Uterus (tissue), 2 donors: ENCODE results near the gene KRT4.

ENCODE experiments used
- CTCF ChIP-seq, 4 experiments: fragments of 200-600 bp in 2 of 4; fragments of 450-650 bp in 2 of 4; sonication (generic) in 2 of 4; IDR thresholded peaks; one replicate each; pipeline ENCODE4 v1.5.1; 2016 to 2019; ENCODE audit warnings: antibody characterized with exemption in 4 of 4, mild to moderate bottlenecking in 2 of 4, moderate library complexity in 1 of 4
- POLR2A ChIP-seq, 2 donors: fragments of 450-650 bp; IDR thresholded peaks; one replicate each; pipeline ENCODE4 v1.6.1; 2016; ENCODE audit warnings: antibody characterized with exemption in 2 of 2, mild to moderate bottlenecking in 1 of 2, moderate library complexity in 1 of 2

GRCh38 chr12:52800259-52800917 lies 13.5 kb downstream of the KRT4 start:
- TF ChIP-seq CTCF (IDR thresholded peaks at IDR 0.05) (no peak), POLR2A (IDR thresholded peaks at IDR 0.05) (no peak)
